NCI-H1105 (cell line): Measurements from ENCODE around the gene DGKZ.

Source experiments
- DNase-seq: peaks from one replicate; lab custom pipeline; 2025; lab: John Stamatoyannopoulos, UW

DGKZ gene

DNA sequence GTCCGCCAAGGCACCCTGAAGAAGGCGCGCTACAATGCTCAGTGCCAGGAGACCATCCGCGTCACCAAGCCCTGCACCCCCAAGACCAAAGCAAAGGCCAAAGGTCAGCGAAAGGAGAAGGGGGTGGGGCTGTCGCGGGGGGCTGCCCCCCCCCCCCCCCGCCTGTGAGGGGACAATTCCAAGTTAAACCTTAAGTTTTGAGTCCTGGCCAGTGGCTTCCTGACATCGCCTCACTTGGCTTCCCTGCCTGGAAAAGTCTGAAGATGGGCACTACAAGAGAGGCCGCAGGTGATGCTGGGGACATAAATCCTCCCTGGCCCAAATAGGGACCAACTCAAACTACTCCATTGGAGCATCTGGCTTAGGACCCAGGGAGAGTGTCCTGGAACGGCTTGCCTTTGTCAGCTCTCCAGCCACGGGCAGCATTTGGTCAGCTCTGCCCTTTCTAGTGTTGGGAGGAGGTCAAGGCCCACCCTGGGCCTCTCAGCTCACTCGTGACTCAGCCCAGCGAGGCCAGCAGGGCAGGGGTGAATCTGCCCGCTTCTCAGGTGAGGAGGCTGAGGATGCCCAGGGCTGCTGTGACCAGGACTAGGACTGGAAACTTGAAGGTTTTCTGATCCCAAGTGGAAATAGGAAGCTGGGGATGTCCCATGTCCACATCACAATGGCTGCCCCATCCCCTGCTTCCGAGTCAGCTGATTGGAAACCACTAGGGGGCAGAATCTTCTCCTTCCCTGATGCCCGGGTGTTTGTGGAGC, 35.6 kb downstream of the DGKZ start:
- peak; percentile 31 for DNase-seq

DNA sequence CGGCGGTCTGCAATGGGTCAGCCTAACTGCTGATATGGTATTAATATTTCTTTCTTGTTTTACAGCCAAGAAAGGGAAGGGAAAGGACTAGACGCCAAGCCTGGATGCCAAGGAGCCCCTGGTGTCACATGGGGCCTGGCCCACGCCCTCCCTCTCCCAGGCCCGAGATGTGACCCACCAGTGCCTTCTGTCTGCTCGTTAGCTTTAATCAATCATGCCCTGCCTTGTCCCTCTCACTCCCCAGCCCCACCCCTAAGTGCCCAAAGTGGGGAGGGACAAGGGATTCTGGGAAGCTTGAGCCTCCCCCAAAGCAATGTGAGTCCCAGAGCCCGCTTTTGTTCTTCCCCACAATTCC, 36.1 kb downstream of the DGKZ start:
- DNase-seq = no peak

DNA sequence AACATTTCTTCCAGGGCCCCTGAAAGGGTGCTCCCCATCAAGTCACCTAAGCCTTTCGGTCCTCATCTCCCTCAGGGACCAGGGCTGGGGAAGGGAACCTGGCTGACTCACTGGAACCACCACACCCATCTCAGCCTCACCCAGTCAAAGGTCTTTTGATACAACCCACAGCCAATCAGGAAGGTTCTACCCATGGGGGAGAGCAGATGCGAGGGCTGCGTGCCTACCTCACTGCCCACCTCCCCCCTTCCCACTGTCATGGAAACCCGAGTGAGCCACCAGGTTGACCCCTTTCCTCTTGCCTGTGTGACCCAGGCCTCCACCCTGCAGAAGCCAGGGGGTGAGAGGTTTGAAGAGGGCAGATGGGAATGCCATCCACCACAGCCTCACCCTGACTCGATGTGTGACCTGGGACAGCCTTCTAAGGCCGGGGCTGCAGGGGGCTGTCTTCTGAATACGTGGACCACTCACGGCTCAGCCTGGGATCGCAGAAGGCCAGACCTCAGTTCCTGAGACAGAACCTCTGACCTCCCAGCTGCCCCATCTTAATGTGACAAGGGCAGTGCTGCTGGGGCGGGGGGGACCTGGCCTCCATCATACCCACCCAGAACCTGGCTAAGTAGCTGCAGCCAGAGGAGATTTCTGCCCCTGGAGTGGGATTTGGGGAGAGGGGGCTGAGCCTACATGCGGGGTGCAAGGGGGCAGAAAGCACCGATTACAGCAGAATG, 36.9 kb downstream of the DGKZ start:
- no peak for DNase-seq

DNA sequence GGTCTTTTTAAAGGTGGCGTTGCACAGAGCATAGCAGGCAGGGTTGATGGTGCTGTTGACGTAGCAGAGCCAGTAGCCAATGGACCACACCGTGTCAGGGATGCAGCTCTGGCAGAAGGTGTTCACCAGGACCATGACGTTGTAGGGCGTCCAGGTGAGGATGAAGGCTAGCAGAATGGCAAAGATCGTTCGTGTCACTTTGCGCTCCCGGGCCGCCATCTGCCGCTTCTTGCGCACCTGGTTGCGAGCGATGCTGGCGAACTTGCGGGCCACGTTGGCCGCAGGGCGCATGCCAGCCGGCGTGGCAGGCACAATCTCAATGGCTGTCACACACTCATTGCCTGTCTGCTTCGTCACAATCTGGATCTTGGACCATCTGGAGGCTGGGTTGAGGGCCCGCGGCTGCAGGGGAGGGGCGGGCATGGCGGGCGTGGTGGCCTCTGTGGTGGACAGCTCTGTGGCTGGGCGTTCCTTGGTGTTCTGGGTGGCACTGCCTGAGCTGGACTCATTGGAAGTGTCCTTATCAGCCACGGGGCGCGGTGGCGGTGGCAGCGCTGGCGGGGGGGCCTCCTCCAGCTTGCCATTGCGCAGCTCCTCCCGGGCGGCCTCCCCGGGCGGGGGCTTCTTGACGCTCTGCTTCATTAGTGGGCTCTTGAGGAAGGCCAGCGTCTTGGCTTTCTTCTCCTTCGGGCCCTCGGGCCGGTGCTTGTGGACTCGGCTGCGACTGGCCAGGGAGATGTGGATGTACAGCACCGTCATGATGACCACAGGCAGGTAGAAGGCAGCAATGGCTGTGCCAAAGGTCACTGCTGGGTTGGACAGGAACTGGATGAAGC, 38.1 kb downstream of the DGKZ start:
- DNase-seq = no peak

DNA sequence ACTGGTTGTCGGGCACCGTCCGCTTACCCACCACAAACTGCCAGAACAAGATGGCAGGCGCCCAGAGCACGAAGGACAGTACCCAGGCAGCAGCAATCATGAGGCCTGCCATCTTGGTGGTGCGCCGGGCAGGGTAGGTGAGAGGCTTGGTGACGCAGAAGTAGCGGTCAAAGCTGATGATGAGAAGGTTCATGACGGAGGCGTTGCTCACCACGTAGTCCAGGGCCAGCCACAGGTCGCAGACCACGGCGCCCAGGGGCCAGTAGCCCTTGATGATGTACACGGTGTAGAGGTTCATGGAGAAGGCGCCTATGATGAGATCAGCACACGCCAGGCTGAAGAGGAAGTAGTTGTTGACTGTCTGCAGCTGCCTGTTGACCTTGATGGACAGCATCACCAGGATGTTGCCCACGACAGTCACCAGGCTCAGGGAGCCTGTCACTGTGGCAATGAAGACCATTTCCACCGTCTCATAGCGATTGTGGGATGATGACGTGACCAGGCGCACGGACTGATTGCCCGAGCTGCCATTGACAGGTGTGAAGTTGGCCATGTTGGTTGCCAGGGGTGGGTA, 38.8 kb downstream of the DGKZ start:
- no peak for DNase-seq

DNA sequence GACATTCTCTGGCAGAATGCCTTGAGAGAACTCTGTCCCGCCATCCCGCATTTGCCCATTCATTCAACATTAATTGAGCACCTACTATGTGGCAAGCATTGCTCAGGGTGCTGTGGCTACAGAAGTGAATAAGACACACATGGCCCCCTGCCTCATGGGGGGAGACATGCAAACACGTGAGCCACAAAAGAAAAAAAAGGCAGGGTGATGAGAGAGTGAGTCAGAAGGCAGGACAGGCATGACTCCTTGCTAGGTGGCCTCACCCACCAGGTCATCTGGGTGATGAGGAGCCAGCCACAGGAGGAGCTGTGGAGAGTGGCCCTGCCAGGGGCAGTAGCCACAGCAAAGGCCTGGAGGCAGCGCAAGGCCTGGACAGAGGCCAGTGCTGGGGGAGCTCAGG, 39.4 kb downstream of the DGKZ start:
- DNase-seq = no peak

DNA sequence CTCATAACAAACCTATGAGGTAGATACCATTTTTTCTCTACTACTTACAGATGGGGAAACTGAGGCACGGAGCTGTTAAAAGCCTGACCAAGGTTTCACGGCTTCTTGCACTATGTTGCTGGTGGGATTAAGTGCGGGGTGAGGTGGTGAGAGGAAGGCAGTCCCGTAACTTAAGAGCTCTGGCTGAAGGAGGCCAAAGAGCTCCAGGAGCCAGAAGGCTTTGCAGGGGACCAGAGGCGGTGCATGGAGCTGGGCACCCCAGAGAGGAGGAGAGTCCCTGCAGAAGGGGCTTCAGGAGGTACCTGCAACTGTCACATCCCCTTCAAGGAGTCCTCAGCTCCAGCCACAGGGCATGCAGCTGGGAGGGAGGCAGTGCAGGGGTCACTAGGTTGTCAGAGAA, 40.2 kb downstream of the DGKZ start:
- DNase-seq = no peak

DNA sequence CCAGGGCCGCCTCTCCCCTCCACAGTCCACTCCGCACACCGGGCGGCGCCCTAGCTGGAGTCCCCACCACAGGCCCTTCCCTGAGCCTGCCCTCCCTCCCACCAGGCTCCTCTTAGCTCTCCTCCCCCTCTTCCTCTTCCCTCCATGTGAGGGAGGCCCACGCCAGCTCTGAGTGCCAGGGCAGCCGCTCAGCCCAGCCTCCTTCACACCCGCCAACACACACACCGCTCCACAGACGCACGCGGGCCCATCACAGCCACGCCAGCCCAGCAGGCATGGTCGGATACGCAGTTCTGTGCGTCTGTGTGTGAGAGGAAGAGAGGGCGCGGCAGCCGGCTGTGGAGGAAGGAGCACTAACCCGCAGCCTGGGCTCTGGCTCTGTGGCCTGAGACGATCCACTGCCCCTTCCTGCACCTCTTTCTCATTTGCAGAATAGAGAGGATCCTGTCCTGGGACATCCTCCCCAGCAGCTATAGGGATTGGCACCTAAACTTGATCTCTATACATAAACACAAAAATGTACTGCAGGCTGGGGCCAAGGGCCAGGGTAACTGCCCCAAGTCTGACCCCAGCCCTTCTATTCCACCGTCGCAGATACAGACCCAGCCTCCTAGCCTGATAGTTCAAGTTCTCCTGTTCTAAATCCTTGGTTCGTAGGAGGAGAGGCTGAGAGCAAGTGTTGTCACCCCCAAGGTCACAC, 40.8 kb downstream of the DGKZ start:
- no peak for DNase-seq

DNA sequence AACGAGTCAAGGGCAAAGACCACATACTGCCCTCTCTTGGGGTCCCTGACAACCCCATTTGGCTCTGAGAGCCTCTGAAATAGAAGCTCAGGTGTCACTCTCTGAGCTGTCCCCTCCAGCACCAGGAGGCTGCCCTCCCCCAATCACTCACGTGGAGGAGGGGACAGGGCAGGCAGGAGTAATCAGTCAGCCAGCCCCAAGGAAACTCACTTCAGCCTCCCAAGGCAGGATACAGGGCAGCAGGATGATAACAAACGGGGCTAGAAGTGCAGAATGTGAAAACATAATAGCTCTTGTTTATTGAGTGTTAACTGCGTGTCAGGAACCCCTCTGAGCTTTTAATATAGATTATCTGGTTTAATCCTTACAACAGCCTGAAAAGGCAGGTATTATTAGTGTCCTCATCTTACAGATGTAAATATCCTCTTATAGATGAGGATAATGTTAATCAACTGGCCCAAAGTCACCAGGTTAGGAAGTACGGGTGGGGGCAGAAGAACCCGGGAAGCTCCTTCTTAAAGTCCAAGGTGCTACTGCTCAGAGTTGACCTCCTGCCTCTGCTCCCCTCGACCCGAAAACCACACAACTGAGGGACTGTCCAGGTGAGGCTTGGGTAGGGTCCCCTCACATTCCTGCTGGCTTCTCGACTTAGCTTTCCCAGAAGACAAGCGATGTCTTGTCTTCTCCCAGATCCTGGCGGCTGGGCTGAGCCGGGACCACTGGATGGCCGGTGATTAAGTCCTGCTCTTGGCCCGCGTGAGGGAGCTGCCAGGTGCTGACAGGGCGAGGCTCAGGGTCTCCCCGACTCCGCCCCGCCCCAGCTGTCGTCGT, 41.6 kb downstream of the DGKZ start:
- DNase-seq = no peak

DNA sequence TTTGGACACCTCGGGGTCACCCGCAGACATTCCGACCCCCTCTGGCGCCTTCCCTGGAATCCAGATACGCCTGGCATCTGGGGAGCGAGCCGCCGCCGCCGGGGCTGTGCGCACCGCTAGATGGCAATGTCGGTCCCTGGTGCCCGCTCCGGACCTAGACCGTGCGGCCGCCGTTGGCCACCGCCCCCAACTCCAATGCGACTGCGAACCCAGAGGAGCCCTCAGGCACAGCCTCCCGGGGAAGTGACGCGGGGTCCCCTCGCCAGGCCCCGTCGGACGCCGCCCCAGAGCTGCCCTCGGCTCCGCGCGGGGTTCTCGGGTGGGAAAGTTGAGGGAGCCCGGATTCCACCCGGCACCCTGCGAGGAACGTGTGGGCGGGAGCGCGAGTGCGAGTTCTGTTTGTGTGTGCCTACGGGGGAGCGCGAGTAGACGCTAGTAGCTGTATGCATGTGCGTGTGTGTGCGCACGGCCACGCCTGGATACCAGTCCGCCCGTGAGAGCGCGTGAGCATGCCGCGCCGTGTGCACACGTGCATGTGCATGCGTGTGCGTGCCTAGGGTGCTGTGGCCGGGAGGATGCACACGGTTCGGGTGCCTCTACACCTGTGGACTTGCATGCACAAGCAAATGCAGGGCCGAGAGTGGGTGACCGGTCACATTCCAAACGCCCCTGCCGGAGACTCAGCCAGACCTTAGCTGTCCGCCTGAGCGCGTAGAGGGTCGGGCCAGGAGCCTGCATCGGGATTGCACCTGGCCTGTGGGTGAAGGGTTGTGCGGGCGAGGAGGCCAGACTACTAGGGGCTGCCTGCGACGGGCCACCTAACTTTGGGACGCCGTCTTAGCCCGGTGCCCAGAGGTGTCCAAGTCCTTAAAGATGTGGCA, 42.4 kb downstream of the DGKZ start:
- peak; percentile 75 for DNase-seq

DNA sequence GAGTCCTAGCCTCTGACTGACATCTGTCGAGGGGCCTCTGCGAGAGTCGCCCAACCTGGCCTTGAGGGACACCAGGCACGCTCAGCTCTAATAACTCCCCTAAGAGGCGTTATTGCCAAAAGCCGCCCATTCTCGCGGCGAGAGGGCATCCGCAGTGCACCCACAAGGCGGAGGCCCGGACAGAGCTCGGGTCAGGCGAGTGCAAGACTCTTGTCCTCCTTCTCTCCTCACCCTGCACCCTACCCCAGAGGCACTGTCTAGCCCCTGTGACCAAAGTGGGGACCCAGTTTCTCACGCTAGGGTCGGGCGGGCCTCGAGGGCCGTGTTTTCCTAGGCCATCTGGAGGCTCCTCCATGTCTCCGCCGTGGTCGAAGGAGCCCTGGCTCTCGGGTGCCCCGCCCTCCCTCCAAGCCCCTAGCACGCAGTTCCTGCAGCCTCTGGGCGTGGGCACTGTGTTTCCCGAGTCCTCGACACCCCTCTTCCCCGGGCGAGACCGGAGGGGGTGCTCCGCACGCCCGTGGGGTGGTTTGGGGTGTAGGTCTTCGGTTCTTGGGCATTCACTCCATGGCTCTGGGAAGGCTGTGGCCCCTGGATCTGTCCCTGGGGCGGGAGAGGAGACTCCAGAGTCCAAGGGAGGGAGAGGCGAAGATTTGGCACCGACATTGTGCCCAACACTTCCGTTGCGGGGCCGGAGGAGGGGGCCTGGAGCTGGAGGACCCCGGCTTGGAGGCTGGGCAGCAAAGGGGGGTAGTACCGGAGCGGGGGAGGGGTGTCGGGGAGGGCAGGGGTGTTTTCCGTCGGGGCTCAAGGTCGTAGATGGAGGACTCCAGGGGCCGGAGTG, 43.3 kb downstream of the DGKZ start:
- peak; percentile 24 for DNase-seq

DNA sequence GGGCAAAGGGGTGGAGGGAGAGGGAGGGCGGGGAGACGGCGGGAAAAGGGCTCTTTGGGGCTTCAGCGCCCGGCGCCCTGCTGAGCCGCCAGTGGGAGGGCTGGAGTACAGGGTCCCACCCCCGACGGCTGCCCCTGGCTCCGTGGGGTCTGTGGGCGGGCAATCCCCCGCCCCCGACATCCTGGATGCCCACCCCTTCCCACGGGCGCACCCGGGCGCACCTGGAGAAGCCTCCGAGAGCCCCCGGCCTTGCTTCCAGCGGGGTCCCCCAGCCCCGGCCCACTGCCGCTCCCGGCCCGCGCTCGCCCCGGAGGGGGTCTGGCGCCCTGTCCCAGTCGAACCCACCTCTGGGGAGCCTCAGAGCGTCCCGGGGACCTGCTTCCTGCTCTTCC, 43.9 kb downstream of the DGKZ start:
- peak; percentile 58 for DNase-seq

DNA sequence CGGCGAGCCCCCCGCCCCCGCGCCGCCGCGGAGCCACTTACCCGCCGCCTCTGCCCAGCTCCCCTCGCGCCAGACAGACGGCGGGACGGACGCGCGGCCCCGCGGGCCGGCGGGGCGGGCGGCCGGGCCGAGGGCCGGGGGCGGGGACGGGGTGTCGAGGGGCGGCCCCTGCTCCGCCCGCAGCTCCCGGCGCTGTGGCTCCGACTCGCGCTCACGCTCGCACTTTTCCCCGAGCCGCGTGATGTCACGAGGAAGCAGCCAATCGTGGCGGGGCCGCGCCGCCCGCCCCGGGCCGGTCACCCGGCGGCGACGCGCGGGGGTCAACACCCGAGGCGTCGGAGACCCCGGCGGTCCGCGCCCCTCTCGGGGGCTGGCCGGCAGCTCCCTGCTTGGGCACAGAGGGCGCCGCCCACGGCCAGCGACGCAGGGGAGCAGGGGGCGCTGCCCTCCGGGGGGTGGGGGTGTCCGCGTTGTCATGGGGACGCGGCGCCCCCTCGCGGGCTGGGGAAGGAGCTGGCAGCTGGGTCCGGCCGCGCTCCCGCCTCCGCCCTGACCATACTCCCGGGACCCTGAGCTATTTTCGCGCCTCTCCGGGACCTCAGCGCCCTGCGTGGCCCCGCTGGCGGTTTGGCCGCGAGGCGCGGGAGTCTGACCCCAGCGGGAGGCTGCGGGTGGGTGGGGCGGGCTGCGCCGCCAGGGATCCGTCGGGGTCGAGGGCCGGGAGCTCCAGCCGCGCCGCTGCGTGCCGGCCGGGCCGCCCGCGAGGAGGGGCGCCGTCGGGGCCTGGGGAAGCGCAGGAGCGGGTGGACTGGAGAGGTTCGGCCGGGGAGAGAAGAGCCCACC, 44.5 kb downstream of the DGKZ start, which contains the start of gene CHRM4:
Gene CHRM4, minus strand, starts transcription at position 199 of the 843 bp plus-strand sequence. CDS start 5,219 bp downstream, outside the sequence.
- DNase-seq = peak; percentile 79

DNA sequence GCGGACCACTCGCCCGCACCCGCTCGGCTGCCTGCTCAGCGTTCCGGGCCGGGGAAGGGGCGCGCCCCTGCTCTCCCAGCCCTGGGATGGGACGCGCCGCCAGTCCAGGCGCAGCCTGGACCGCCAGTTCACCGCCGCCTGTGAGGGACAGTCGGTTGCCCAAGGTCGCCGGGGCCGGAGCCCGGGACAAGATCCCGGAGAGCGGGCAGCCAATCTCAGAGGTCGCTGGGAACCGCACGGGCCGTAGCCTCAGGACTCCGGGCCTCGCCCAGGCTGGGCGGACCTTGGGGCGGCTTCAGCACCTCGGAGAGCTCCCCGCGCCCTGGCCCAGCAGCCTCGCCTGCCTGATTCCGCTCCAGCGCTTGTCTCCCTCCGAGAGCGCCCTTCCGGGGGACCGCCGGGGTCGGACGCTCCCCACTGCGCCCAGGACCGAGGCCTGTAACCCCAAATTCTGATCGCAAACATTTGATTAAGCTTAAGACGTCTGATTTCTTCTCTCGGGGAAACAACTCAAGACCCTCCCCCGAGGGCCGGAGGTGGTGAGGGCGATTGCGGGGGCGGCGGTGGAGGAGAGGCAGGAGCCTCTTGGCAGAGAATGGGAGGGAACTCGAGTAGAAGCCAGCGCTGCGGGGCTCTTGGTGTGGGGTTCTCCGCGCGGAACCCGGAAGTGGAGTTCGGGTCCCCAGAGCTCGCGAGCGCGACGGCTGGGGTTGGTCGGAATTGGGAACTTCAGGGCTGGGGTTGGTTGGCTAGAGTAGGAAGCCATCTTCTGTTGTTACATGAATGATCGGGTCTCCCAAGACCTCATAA, 45.4 kb downstream of the DGKZ start:
- peak; percentile 79 for DNase-seq

DNA sequence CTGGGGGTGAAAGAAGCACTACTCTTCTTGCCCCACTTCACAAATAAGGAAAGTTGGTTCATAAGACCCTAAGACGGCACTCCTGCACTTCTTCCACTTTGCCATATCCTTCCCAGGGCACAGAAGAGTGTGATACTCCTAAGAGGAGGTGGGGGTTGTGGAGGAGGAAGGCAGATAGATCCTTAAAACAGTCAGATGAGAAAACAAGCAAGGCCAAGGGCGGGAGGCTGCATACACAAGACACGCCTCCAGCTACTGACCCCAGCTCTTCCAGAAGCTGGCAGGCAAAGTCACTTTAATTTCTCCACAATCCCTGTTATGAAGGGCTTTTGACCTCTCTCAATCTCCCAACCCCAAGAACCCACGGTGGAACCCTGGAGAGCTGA, 46.0 kb downstream of the DGKZ start:
- no peak for DNase-seq

DNA sequence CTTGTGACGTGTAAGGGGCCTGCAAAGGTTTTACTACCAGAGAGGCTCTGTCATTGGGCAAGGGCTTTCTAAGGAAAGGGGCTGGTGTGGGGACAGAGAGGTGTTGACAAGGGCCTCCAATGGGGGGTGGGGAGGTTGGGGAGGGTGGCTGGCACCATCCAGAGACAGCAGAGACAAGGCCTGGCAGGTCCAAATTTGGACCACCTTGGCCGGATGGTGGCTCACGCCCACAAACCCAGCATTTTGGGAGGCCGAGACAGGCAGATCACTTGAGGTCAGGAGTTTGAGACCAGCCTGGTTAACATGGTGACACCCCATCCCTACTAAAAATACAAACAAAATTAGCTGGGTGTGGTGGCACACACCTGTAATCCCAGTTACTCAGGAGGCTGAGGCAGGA, 46.5 kb downstream of the DGKZ start:
- no peak for DNase-seq

DNA sequence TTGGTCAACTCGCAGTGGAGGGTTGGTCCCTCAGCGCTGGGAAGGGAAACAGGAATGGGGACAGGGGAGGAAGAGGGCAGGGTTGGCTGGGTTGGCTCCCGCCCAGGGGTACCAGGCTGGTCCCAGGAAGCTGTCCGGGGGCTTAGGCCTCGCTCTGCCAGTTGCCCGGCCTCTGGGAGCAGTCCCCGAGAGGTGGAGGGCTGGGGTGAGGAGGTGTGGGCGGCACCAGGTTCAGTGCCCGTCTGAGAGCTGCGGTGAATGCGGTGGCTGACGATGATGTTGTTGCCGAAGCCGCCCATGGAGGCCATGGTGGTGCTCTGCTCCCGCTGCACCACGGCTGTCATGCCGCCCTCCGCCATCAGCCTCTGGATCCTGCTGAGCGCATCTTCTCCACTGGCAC, 50.3 kb downstream of the DGKZ start:
- DNase-seq = no peak
